HG02970 (cell line): ENCODE measurements around the gene EPS15.
"Not testable (repeated sequence)": the region's sequence is repeated elsewhere in the genome, so short reads cannot be mapped to it uniquely, and the experiment has no call there.

ENCODE experiments used
- ATAC-seq: cut with Tn5 transposase; IDR thresholded peaks from one replicate; pipeline ENCODE4 v1.9.1; 2021; ENCODE audit warnings: mild to moderate bottlenecking, moderate library complexity, moderate number of reproducible peaks; ENCODE audit not compliant: unreplicated experiment, low FRiP score

Gene EPS15

GRCh38 chr1:51325011-51325385, 194.1 kb downstream of the EPS15 start:
- ATAC-seq, result not testable (repeated sequence)

GRCh38 chr1:51324251-51325010, 194.6 kb downstream of the EPS15 start:
- no peak for ATAC-seq

GRCh38 chr1:51323778-51324177, 195.3 kb downstream of the EPS15 start:
- ATAC-seq, result no peak

GRCh38 chr1:51322417-51323101, 196.5 kb downstream of the EPS15 start:
- no peak for ATAC-seq

GRCh38 chr1:51321924-51322280, 197.2 kb downstream of the EPS15 start:
- no peak for ATAC-seq

- no peak for ATAC-seq
Measured at GRCh38 chr1:51320967-51321923, 197.8 kb downstream of the EPS15 start.

GRCh38 chr1:51317798-51318197, 201.3 kb downstream of the EPS15 start:
- ATAC-seq, result no peak

- no peak for ATAC-seq
Measured at GRCh38 chr1:51316846-51317120, 202.3 kb downstream of the EPS15 start.

GRCh38 chr1:51316113-51316845, 202.8 kb downstream of the EPS15 start:
- ATAC-seq, result no peak

GRCh38 chr1:51314974-51315373, 204.1 kb downstream of the EPS15 start:
- ATAC-seq, result no peak

- no peak for ATAC-seq
Measured at GRCh38 chr1:51313961-51314777, 204.9 kb downstream of the EPS15 start.

GRCh38 chr1:51313268-51313852, 205.7 kb downstream of the EPS15 start:
- no peak for ATAC-seq

GRCh38 chr1:51312718-51313117, 206.3 kb downstream of the EPS15 start:
- no peak for ATAC-seq

- ATAC-seq, result no peak
Measured at GRCh38 chr1:51311826-51312225, 207.2 kb downstream of the EPS15 start.

- ATAC-seq, result no peak
Measured at GRCh38 chr1:51310871-51311613, 208.0 kb downstream of the EPS15 start.

- no peak for ATAC-seq
Measured at GRCh38 chr1:51309291-51309690, 209.8 kb downstream of the EPS15 start.

GRCh38 chr1:51308636-51309035, 210.4 kb downstream of the EPS15 start:
- no peak for ATAC-seq

- no peak for ATAC-seq
Measured at GRCh38 chr1:51306950-51307349, 212.1 kb downstream of the EPS15 start.

GRCh38 chr1:51305371-51305823, 213.7 kb downstream of the EPS15 start:
- no peak for ATAC-seq
